Stimulated activated naive CD8-positive, alpha-beta T cell treated with anti-CD3 and anti-CD28 coated beads, Interleukin-15, Interleukin-2, amounts not matched to agents 100 ng/mL and 50 ng/mL, for 24 hours (primary cell): ENCODE measurements around the gene ZSCAN9.
A peak's percentile ranks its signal among the peaks of the same experiment; 100 is the strongest.

ENCODE experiments used
- H3K27ac Mint-ChIP-seq: one replicate; pipeline ENCODE4 v1.8.0; 2021; ENCODE audit warnings: mild to moderate bottlenecking, mixed read lengths
- H3K27me3 Mint-ChIP-seq: one replicate; pipeline ENCODE4 v1.8.0; 2021; ENCODE audit warnings: mixed read lengths
- H3K36me3 Mint-ChIP-seq: one replicate; pipeline ENCODE4 v1.8.0; 2021; ENCODE audit warnings: low read depth, mixed read lengths
- H3K4me1 Mint-ChIP-seq: one replicate; pipeline ENCODE4 v1.8.0; 2021; ENCODE audit warnings: low read depth, mixed read lengths
- H3K4me3 Mint-ChIP-seq: one replicate; pipeline ENCODE4 v1.8.0; 2021; ENCODE audit warnings: mild to moderate bottlenecking, mixed read lengths
- H3K9me3 Mint-ChIP-seq: one replicate; pipeline ENCODE4 v1.8.0; 2021; ENCODE audit warnings: mixed read lengths

Gene ZSCAN9

DNA sequence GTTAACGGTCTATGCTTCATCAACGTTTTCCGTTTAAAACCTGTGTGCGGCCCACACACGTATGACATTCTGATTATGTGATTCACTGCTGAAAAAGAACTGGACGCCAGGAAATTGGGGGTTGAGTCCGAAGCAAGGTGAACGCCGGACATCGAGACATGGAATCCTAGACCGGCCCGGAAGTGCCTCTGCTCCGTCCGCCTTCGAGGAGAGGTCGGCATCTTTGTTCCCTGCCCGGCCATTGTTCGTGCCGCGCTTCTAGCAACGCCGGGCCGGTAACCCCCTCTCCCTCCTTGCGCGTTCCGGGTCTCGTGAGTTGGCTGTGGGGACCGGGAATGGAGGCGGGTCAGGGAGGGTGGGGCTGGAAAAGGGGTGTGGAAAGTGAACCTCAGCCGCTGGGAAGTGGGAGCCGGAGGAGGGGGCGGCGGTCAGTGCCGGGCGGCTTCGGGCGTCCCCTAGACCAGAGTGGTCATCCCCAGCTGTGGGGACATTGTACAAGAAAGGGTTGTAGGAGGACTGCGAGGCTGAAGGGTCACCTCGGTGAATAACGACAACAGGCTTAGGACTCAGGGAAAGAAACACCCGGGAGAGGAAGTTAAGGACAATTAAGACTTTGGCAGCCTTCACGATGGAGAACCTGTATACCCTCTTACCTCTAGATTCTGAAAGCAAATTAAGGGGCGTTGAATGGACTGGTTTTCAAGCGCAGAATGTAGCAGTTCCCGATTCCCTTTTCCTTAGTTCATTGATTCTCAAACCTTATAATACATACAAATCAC, at the start of gene ZSCAN9:
TSS of gene ZSCAN9 (plus strand) at position 220 of the 779 bp plus-strand sequence. CDS start 1,810 bp downstream, outside the sequence.
- H3K9me3 Mint-ChIP-seq: peaks cover 3% of the 10 kb centered on the region
- H3K4me1 Mint-ChIP-seq: peaks cover 12% of the 10 kb centered on the region
- H3K27me3 Mint-ChIP-seq: peaks cover 51% of the 10 kb centered on the region
- peak within 1 kb of the TSS; percentile 87 for H3K4me3 Mint-ChIP-seq
- H3K27ac Mint-ChIP-seq: peak within 1 kb of the TSS; percentile 78
- peaks cover 14% of the 10 kb centered on the region for H3K36me3 Mint-ChIP-seq

- H3K27me3 Mint-ChIP-seq: peaks cover 51% of the 10 kb centered on the region
- no peak overlapping the region for H3K4me3 Mint-ChIP-seq
- H3K27ac Mint-ChIP-seq: no peak overlapping the region
- H3K9me3 Mint-ChIP-seq: no peaks in the 10 kb centered on the region
- no peaks in the 10 kb centered on the region for H3K36me3 Mint-ChIP-seq
- H3K4me1 Mint-ChIP-seq: no peaks in the 10 kb centered on the region
These were observed 48.7 kb upstream of the ZSCAN9 start for GRCh38 chr6:28176373-28176772.

DNA sequence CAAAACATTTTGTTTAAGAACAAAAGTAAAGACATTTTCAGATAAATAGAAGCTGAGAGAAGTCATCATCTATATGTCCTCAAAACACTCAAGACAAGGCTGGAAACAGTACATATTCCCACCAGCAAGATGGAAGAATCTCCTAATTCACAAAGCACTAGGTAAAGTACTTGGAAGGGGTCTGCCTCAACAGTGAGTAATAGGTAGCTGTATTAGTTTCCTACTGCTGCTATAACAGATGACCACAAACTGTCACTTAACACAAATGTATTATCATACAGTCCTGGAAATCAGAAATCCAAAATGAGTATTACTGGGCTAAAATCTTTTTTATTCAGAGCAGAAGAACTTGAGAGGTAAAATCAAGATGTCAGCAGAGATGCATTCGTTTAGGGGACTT, 42.8 kb upstream of the ZSCAN9 start:
- Mint-ChIP-seq H3K4me3 (no peak overlapping the region), H3K27ac (no peak overlapping the region), H3K4me1 (no peaks in the 10 kb centered on the region), H3K27me3 (peaks cover 28% of the 10 kb centered on the region), H3K9me3 (peaks cover 23% of the 10 kb centered on the region), H3K36me3 (peaks cover 6% of the 10 kb centered on the region)

- Mint-ChIP-seq H3K9me3 (peaks cover 30% of the 10 kb centered on the region), H3K27me3 (no peaks in the 10 kb centered on the region), H3K27ac (no peak overlapping the region), H3K4me3 (no peak overlapping the region), H3K36me3 (peaks cover 5% of the 10 kb centered on the region), H3K4me1 (no peaks in the 10 kb centered on the region)
These were observed 36.7 kb upstream of the ZSCAN9 start for GRCh38 chr6:28188111-28188979.

DNA sequence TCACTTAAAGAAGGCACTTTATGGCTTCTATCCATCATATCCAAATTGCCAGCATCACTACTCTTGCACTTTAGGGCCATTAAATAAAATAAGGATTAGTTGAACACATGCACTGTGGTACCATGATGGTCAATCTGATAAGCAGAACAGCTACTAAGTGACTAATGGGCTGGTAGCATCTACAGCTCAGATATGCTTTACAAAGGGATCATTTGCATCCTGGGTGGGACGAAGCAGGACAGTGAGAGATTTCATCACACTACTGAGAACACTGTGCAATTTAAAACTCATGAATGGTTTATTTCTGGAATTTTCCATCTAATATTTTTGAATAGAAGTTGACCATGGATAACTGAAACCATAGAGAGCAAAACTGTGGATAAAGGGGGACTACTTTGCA, 25.1 kb upstream of the ZSCAN9 start:
- H3K36me3 Mint-ChIP-seq: peaks cover 3% of the 10 kb centered on the region
- no peak overlapping the region for H3K27ac Mint-ChIP-seq
- H3K27me3 Mint-ChIP-seq: peaks cover 72% of the 10 kb centered on the region
- peaks cover 33% of the 10 kb centered on the region for H3K9me3 Mint-ChIP-seq
- peaks cover 4% of the 10 kb centered on the region for H3K4me1 Mint-ChIP-seq
- H3K4me3 Mint-ChIP-seq: no peak overlapping the region

DNA sequence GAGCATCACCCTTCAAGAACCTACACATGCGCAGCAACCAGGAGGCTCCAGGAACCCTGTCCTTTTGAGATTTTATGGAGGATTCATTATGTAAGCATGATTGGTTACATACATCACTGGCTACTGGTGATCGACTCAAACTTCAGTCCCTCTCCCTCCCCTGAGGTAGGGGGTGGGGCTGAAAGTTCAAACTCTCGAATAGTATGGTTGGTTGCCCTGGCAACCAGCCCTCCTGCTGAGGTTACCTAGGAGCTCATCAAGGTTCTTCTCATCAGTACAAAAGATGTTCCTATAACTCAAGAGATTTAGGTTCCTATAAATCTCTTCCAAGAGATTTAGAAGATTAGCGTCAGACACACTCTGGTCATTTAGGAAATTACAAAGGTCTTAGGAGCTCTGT, 21.9 kb upstream of the ZSCAN9 start:
- Mint-ChIP-seq H3K27me3 (peaks cover 82% of the 10 kb centered on the region), H3K4me1 (peaks cover 15% of the 10 kb centered on the region), H3K4me3 (no peak overlapping the region)

GRCh38 chr6:28205879-28206278, 19.2 kb upstream of the ZSCAN9 start:
- H3K4me1 Mint-ChIP-seq: peaks cover 18% of the 10 kb centered on the region
- peaks cover 14% of the 10 kb centered on the region for H3K9me3 Mint-ChIP-seq
- no peak overlapping the region for H3K27ac Mint-ChIP-seq
- peaks cover 14% of the 10 kb centered on the region for H3K36me3 Mint-ChIP-seq
- peaks cover 82% of the 10 kb centered on the region for H3K27me3 Mint-ChIP-seq
- no peak overlapping the region for H3K4me3 Mint-ChIP-seq

More for the DNA sequence above, 21.9 kb upstream of the ZSCAN9 start:
- Mint-ChIP-seq H3K27ac (no peak overlapping the region), H3K9me3 (peaks cover 18% of the 10 kb centered on the region), H3K36me3 (peaks cover 10% of the 10 kb centered on the region)

- H3K9me3 Mint-ChIP-seq: peaks cover 14% of the 10 kb centered on the region
- H3K36me3 Mint-ChIP-seq: peaks cover 14% of the 10 kb centered on the region
- H3K4me1 Mint-ChIP-seq: peaks cover 19% of the 10 kb centered on the region
- peaks cover 85% of the 10 kb centered on the region for H3K27me3 Mint-ChIP-seq
- H3K4me3 Mint-ChIP-seq: no peak overlapping the region
- H3K27ac Mint-ChIP-seq: no peak overlapping the region
These were observed 18.5 kb upstream of the ZSCAN9 start for GRCh38 chr6:28206527-28206926.

GRCh38 chr6:28206928-28207509, 18.1 kb upstream of the ZSCAN9 start:
- Mint-ChIP-seq H3K27me3 (peaks cover 85% of the 10 kb centered on the region), H3K4me1 (peaks cover 23% of the 10 kb centered on the region), H3K9me3 (peaks cover 14% of the 10 kb centered on the region), H3K4me3 (peak overlapping the region; percentile 83), H3K27ac (no peak overlapping the region), H3K36me3 (peaks cover 14% of the 10 kb centered on the region)

DNA sequence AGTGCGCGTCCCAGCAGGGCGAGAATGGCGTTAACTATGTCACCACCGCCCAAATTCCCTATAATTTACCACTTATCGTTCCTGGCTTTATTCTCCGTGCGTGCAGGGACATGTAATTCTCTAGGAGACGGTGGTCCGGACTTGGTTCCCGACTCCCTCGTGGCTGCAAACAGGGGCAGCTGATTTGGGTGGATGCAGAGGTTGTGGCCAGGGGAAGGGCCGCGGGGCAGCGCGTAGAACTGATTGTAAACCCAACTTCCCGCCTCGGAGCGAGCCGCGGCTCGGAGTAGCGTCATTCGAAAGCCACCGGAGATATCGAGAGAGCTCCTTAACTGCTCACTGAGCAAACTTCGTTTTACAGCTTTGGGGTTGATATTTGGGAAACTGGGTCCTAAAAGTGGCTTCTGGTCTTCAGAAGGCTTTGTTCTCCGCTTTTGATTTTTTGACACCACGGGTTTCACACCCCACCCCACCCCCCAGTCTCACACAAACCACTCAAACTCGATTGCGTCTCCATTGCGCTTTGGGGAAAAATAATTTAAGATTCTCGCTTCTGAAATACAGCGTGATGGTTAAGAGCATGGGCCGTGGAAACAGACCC, 17.5 kb upstream of the ZSCAN9 start:
- H3K36me3 Mint-ChIP-seq: peaks cover 14% of the 10 kb centered on the region
- H3K9me3 Mint-ChIP-seq: peaks cover 14% of the 10 kb centered on the region
- peak overlapping the region; percentile 83 for H3K4me3 Mint-ChIP-seq
- no peak overlapping the region for H3K27ac Mint-ChIP-seq
- peaks cover 85% of the 10 kb centered on the region for H3K27me3 Mint-ChIP-seq
- peaks cover 26% of the 10 kb centered on the region for H3K4me1 Mint-ChIP-seq

- peaks cover 14% of the 10 kb centered on the region for H3K9me3 Mint-ChIP-seq
- H3K27ac Mint-ChIP-seq: no peak overlapping the region
These were observed 16.9 kb upstream of the ZSCAN9 start for GRCh38 chr6:28208111-28208659.

DNA sequence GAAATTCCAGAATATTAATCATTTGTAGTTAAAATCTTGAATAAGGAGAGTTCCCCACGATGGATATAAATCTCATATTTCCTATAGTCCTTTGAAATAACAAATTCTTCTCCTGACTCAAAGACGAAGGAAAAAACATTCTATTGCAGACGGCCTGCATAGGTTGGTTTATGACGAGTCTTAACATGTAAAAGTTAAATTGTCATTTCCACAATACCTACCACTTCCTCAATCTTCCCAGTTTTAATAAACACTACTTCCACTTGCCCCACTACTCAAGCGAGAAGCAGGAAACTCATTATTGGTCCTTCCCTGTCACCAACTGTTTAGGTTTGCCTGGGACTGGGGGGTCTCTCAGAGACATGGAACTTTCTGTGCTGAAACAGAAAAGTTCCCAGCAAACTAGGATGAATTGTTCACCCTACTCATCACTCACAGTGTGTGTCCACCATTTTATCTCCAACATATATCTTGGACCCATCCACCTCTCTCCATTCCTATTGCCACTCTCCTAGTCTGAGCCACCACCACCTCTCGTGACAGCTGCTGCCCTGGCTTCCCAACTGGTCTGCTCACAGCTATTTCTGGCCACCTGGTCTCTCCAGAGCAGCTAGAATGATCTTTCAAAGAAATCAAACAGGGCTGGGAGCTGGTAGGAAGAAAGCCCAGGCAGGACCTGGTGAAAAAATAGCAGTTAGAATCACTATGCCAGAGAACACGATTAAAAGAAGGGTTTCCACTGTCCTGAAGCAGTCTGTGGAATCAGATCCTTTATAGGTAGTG, 15.1 kb upstream of the ZSCAN9 start:
- Mint-ChIP-seq H3K27me3 (peaks cover 95% of the 10 kb centered on the region), H3K36me3 (peaks cover 14% of the 10 kb centered on the region), H3K27ac (no peak overlapping the region), H3K9me3 (peaks cover 14% of the 10 kb centered on the region), H3K4me3 (no peak overlapping the region), H3K4me1 (peaks cover 31% of the 10 kb centered on the region)

More at GRCh38 chr6:28208111-28208659, 16.9 kb upstream of the ZSCAN9 start:
- H3K27me3 Mint-ChIP-seq: peaks cover 90% of the 10 kb centered on the region
- H3K36me3 Mint-ChIP-seq: peaks cover 14% of the 10 kb centered on the region
- peaks cover 31% of the 10 kb centered on the region for H3K4me1 Mint-ChIP-seq
- H3K4me3 Mint-ChIP-seq: peak overlapping the region; percentile 83

DNA sequence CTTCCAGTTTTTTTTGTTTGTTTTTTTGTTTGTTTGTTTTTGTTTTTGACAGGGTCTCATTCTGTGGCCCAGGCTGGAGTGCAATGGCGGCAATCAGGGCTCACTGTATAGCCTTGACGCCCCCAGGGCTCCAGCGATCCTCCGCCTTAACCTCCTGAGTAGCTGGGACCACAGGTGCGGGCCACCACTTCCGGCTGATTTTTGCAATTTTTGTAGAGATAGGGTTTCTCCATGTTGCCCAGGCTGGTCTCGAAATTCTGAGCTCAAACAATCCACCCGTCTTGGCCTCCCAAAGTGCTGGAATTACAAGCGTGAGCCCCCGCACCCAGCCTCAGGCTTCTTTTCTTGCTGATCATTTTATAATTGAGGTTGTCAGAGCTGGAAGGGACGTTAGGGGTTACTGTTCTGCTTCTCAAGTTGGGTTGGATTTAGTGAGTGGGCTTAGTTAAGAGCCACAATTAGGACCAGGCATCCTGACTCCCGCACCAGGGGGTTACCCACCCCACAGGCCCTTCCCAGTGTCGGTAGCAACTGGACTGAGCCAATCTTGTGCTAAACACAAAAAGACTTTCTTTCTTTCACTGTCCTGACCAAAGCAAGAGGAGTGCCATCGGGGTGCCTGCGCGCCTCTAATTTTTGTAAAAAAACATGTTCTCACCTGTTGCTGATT, 13.1 kb upstream of the ZSCAN9 start:
- H3K27me3 Mint-ChIP-seq: peaks cover 94% of the 10 kb centered on the region
- H3K27ac Mint-ChIP-seq: peak overlapping the region; percentile 33
- H3K36me3 Mint-ChIP-seq: peaks cover 9% of the 10 kb centered on the region
- H3K4me3 Mint-ChIP-seq: peak overlapping the region; percentile 84
- peaks cover 31% of the 10 kb centered on the region for H3K4me1 Mint-ChIP-seq
- peaks cover 8% of the 10 kb centered on the region for H3K9me3 Mint-ChIP-seq
